Prostate gland (tissue), 2 donors: ENCODE results near the gene EDN2. TPM values are rescaled to one million over a fixed set of nuclear protein-coding genes. Genes with fewer than 3 reads are reported as not detected.

ENCODE experiments used
- DNase-seq: peaks from one replicate; pipeline ENCODE4 v3.0.0-alpha.2; 2019; ENCODE audit warnings: low spot score
- H3K27ac ChIP-seq, 2 donors: fragments of 200-600 bp; sonication (generic); 2 replicates each; pipeline ENCODE4 v1.5.1; 2017 to 2019
- H3K27me3 ChIP-seq: fragments of 200-600 bp; sonication (generic); replicated peaks from 2 replicates; pipeline ENCODE4 v1.5.1; 2019; ENCODE audit not compliant: insufficient read depth
- H3K36me3 ChIP-seq, 2 donors: fragments of 200-600 bp; sonication (generic); 1 replicate in 1 of 2; 2 replicates in 1 of 2; pipeline versions ENCODE4 v1.5.1 to v1.8.1; 2017 to 2019
- H3K4me1 ChIP-seq: fragments of 200-600 bp; sonication (generic); replicated peaks from 2 replicates; pipeline ENCODE4 v1.5.1; 2019
- H3K4me3 ChIP-seq, 2 donors: fragments of 200-600 bp; sonication (generic); 2 replicates each; pipeline ENCODE4 v1.5.1; 2017 to 2019
- H3K9me3 ChIP-seq: fragments of 200-600 bp; sonication (generic); 2 replicates; pipeline ENCODE4 v1.5.1; 2017
- POLR2A ChIP-seq: fragments of 450-650 bp; IDR thresholded peaks from one replicate; pipeline ENCODE4 v1.6.1; 2016; ENCODE audit warnings: antibody characterized with exemption, mild to moderate bottlenecking
- POLR2AphosphoS5 ChIP-seq: sonication (generic); formaldehyde crosslinking; IDR thresholded peaks from one replicate; pipeline ENCODE4 v1.6.1; 2017; ENCODE audit warnings: antibody characterized with exemption
- WGBS: methylation state at CpG from one replicate; pipeline ENCODE4 v1.1.5; 2018; 5-methylcytosine and 5-hydroxymethylcytosine counted together
- intact Hi-C: fragments of 100-400 bp; cut with DNase I; formaldehyde crosslinking; loops from one replicate; pipeline ENCODE4 v1.14.2; 2022
- total RNA-seq, 2 donors: library from RNA; depleted of rRNA; stranded (reverse); fragments of >200 nt; gene quantifications; one replicate each; pipeline ENCODE4 v1.1.0, GENCODE V29; 2016
- TF ChIP-seq, protein P1 (sequence below), 4 experiments: fragments of 200-600 bp in 2 of 4; fragments of 450-650 bp in 2 of 4; sonication (generic) in 2 of 4; IDR thresholded peaks; 1 replicate in 3 of 4; 2 replicates in 1 of 4; pipeline ENCODE4 v1.5.1; 2016 to 2019; ENCODE audit warnings: antibody characterized with exemption in 4 of 4, mild to moderate bottlenecking in 2 of 4, moderate library complexity in 2 of 4

Gene EDN2
- total RNA-seq, 2 donors from 2014 or later = 2.6 to 12.6 TPM

DNA sequence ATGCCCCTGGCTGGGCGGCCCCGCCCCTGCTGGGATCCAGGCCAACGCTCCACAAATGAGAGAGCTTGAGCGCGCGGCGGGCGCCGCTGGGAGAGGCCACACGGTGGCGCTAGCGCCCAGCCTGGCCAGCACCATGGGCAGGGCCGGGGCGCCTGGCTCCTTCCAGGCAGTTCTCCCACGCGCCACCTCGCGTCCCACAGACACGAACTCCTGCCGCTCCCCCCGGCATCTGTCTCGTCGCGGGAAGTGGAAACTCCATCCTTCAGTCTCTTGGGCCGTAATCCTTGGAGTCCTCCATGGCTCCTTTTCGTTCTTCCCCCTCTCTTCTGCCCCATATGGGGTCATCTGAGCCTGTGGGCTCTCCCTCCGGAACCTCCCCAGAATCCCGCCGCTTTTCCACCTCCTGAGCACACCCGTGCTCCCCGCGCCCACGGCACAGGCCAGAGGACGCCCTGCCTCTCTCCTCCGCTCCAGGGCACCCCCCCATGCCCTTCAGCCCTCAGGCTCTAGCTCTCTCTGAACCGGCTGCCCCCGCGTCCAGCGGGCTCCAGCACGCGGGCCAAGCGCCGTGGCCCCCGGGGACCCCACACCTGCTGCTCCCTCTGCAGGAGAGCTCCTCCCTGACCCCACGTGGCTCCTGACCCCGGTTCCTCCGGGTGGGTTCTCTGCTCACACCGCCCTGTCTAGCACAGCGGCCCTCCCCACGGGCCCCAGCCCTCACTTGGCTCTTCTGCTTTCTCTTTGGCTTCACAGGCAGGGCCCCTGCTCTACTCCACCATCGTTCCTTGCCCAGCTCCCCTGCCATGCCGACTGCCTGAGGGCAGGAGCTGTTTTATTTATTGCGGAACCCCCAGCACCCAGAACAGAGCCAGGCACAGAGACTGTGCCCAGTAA is 31.9 kb upstream of the EDN2 start:
- TF ChIP-seq POLR2AphosphoS5 (peak; percentile 81), POLR2A (peak; percentile 37)
- TF ChIP-seq, protein P1, sequence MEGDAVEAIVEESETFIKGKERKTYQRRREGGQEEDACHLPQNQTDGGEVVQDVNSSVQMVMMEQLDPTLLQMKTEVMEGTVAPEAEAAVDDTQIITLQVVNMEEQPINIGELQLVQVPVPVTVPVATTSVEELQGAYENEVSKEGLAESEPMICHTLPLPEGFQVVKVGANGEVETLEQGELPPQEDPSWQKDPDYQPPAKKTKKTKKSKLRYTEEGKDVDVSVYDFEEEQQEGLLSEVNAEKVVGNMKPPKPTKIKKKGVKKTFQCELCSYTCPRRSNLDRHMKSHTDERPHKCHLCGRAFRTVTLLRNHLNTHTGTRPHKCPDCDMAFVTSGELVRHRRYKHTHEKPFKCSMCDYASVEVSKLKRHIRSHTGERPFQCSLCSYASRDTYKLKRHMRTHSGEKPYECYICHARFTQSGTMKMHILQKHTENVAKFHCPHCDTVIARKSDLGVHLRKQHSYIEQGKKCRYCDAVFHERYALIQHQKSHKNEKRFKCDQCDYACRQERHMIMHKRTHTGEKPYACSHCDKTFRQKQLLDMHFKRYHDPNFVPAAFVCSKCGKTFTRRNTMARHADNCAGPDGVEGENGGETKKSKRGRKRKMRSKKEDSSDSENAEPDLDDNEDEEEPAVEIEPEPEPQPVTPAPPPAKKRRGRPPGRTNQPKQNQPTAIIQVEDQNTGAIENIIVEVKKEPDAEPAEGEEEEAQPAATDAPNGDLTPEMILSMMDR (IDR thresholded peaks at IDR 0.05) = peak; percentile 74 to 96 (median 94)
- no peaks in the 10 kb centered on the region for H3K9me3 ChIP-seq
- intact Hi-C loops = loop anchor here (5.0 kb wide), 1 partner anchor 249 kb away; no protein-coding TSS in a partner anchor
- 12% methylated on average over 53 of the region's 53 CpGs for WGBS
- H3K4me3 ChIP-seq = peak overlapping the region; percentile 22 to 25
- H3K27ac ChIP-seq = peak overlapping the region in 1 of 2 donors; percentile 45
- DNase-seq = peak; percentile 92
- H3K4me1 ChIP-seq = no peaks in the 10 kb centered on the region
- H3K36me3 ChIP-seq = no peaks in the 10 kb centered on the region
- H3K27me3 ChIP-seq = no peaks in the 10 kb centered on the region

- 21% methylated on average over 5 of the region's 6 CpGs for WGBS
- TF ChIP-seq, protein P1 (IDR thresholded peaks at IDR 0.05) = no peak
- TF ChIP-seq POLR2A (no peak), POLR2AphosphoS5 (no peak)
- Histone ChIP-seq H3K36me3 (no peaks in the 10 kb centered on the region), H3K9me3 (no peaks in the 10 kb centered on the region), H3K27me3 (no peaks in the 10 kb centered on the region), H3K27ac (no peak overlapping the region), H3K4me1 (no peaks in the 10 kb centered on the region), H3K4me3 (no peak overlapping the region)
- no peak for DNase-seq
- intact Hi-C loops = loop anchor here (5.0 kb wide), 1 partner anchor 248 kb away; no protein-coding TSS in a partner anchor
Measured at GRCh38 chr1:41515778-41516167, 31.3 kb upstream of the EDN2 start.

DNA sequence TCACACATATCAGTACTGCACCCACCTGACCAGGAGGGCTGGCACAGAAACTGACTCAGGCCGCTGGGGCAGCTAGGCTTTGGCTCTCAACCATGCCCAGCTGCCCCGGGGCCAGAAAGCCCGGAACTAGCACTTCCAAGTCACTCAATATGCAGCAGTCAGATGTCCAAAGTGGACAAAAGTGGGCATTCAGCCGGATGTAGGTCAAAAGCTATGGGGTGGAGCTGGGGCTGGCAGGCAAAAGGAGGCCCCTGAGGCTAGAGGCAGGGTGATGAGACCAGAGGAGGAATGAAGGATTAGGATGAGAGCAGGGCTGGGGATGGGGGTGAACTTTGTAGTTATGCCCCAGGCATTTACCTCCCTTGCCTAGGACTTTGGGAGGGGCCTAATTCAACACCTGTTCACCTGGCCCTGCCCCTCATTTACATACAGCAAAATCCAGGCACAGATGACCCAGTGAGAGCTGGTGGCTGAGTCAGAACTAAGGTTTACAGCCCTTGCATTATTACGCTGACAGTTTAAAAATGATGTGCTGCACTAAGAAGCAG is 30.7 kb upstream of the EDN2 start:
- H3K4me3 ChIP-seq = no peak overlapping the region
- H3K9me3 ChIP-seq = no peaks in the 10 kb centered on the region
- no peak for DNase-seq
- no peaks in the 10 kb centered on the region for H3K27me3 ChIP-seq
- no peaks in the 10 kb centered on the region for H3K4me1 ChIP-seq
- intact Hi-C loops = loop anchor here (5.0 kb wide), 1 partner anchor 248 kb away; no protein-coding TSS in a partner anchor
- TF ChIP-seq POLR2A (no peak), POLR2AphosphoS5 (no peak)
- TF ChIP-seq, protein P1 (IDR thresholded peaks at IDR 0.05) = no peak
- H3K27ac ChIP-seq = no peak overlapping the region
- H3K36me3 ChIP-seq = no peaks in the 10 kb centered on the region
- 75% methylated on average over 5 of the region's 5 CpGs for WGBS

DNA sequence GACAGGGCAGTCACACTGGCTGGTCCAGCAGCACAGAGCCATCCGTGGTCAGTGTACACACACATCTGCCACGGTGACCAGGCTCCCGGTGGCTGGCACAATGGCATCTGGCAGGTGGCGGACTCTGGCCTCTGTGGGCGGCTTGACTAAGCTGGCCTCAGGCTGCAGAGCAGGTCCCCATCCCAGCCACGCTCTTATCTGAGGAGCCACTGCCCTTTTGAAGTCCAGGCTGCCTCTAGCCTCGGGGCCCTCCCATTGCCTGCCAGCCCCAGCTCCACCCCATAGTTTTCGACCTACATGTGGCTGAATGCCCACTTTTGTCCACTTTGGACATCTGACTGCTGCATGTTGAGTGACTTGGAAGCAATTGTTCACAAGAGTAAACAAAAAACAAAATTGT is 29.9 kb upstream of the EDN2 start:
- no peaks in the 10 kb centered on the region for H3K27me3 ChIP-seq
- WGBS = 93% methylated on average over 8 of the region's 8 CpGs
- DNase-seq = no peak
- H3K4me1 ChIP-seq = no peaks in the 10 kb centered on the region
- intact Hi-C loops = no loop called here
- H3K4me3 ChIP-seq = no peak overlapping the region
- no peak for TF ChIP-seq POLR2A
- TF ChIP-seq, protein P1 (IDR thresholded peaks at IDR 0.05) = no peak
- no peak for TF ChIP-seq POLR2AphosphoS5
- no peaks in the 10 kb centered on the region for H3K36me3 ChIP-seq
- H3K27ac ChIP-seq = no peak overlapping the region
- no peaks in the 10 kb centered on the region for H3K9me3 ChIP-seq
